Measurements from ENCODE around the gene SIRPA.

DNA sequence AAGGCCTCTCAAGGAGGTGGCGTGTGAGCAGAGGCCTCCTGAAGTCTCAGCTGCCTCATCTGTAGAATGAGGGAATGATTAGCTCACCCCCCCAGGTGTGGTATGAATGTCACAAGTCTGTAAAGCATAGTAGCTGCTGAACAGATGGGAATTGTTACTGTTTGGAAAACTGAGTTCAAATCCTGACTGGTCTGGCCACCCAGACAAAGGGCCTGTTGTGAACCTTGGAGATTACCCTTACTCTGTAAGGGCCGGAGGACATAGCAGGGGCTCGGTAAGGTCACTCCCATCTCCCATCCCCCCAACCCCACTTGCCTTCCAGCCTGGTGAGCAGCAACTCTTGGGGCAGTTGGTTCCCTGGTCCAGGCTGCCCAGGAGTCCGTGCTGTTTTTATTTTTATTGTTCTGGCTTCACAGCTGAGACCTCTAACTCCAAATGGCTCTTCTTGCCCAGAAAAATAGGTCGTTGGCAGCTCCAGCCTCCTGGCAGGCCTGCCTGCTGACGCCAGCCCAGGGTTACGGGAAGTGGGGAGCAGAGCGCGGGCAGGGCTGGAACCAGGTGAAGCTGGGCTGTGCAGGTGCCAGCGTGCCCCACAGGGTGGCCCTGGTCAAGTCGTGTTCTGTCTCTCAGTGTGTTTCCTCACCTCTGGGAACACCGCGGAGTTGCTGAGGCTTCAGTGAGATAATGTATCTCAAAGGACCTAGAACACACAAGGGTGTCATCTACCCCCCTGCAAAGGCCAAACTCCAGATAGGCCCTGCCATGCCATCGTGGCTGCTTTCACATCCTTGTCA lies 4.5 kb upstream of the SIRPA start:
- TF ChIP-seq POLR2A (IDR thresholded peaks at IDR 0.05) = no peak
- TF ChIP-seq, protein P1, sequence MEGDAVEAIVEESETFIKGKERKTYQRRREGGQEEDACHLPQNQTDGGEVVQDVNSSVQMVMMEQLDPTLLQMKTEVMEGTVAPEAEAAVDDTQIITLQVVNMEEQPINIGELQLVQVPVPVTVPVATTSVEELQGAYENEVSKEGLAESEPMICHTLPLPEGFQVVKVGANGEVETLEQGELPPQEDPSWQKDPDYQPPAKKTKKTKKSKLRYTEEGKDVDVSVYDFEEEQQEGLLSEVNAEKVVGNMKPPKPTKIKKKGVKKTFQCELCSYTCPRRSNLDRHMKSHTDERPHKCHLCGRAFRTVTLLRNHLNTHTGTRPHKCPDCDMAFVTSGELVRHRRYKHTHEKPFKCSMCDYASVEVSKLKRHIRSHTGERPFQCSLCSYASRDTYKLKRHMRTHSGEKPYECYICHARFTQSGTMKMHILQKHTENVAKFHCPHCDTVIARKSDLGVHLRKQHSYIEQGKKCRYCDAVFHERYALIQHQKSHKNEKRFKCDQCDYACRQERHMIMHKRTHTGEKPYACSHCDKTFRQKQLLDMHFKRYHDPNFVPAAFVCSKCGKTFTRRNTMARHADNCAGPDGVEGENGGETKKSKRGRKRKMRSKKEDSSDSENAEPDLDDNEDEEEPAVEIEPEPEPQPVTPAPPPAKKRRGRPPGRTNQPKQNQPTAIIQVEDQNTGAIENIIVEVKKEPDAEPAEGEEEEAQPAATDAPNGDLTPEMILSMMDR (IDR thresholded peaks at IDR 0.05) = no peak
